HG03025 (cell line): ENCODE data around the gene HBA1.
"Not testable (repeated sequence)": the region's sequence is repeated elsewhere in the genome, so short reads cannot be mapped to it uniquely, and the experiment has no call there.

Source experiments
- ATAC-seq: cut with Tn5 transposase; IDR thresholded peaks from one replicate; pipeline ENCODE4 v1.9.1; 2021; ENCODE audit warnings: mild to moderate bottlenecking, moderate library complexity; ENCODE audit not compliant: unreplicated experiment, low FRiP score

The HBA1 gene

GRCh38 chr16:173928-174769 lies 2.3 kb upstream of the HBA1 start:
- ATAC-seq, result not testable (repeated sequence)

- ATAC-seq, result no peak
Measured at GRCh38 chr16:175011-175949, 1.2 kb upstream of the HBA1 start.

GRCh38 chr16:176006-176405 lies 474 bp upstream of the HBA1 start:
- ATAC-seq, result not testable (repeated sequence)

GRCh38 chr16:177394-177822 lies 928 bp downstream of the HBA1 start:
- ATAC-seq, result no peak

GRCh38 chr16:177981-178667 lies 1.6 kb downstream of the HBA1 start:
- ATAC-seq, result no peak

GRCh38 chr16:178668-179015 lies 2.2 kb downstream of the HBA1 start:
- ATAC-seq, result no peak

GRCh38 chr16:179211-180092 lies 3.0 kb downstream of the HBA1 start:
- no peak for ATAC-seq

GRCh38 chr16:180101-180675 lies 3.7 kb downstream of the HBA1 start, which contains the start of gene HBQ1:
Gene HBQ1 (plus strand): TSS chr16:180459. CDS start chr16:180487, 28 bp downstream.
- no peak for ATAC-seq

GRCh38 chr16:180681-181564 lies 4.4 kb downstream of the HBA1 start:
- no peak for ATAC-seq

GRCh38 chr16:181565-182021 lies 5.1 kb downstream of the HBA1 start:
- ATAC-seq, result no peak

- ATAC-seq, result no peak
Measured at GRCh38 chr16:183005-183404, 6.5 kb downstream of the HBA1 start.

GRCh38 chr16:185213-185612 lies 8.7 kb downstream of the HBA1 start:
- ATAC-seq, result no peak

GRCh38 chr16:185691-186090 lies 9.2 kb downstream of the HBA1 start:
- no peak for ATAC-seq

- no peak for ATAC-seq
Measured at GRCh38 chr16:187330-187729, 10.8 kb downstream of the HBA1 start.

- ATAC-seq, result no peak
Measured at GRCh38 chr16:188674-189073, 12.2 kb downstream of the HBA1 start.

- ATAC-seq, result no peak
Measured at GRCh38 chr16:189604-190186, 13.2 kb downstream of the HBA1 start.

GRCh38 chr16:191831-192230 lies 15.4 kb downstream of the HBA1 start:
- ATAC-seq, result no peak

- no peak for ATAC-seq
Measured at GRCh38 chr16:192686-193085, 16.2 kb downstream of the HBA1 start.
